AG09309 (cell line): Measurements from ENCODE around the gene POLN.
A peak's percentile ranks its signal among the peaks of the same experiment; 100 is the strongest.

Experiments
- DNase-seq: peaks from one replicate; pipeline ENCODE4 v3.0.0-alpha.2; 2010; ENCODE audit warnings: low read depth
- H3K4me3 ChIP-seq: 2 replicates; pipeline ENCODE4 v1.5.1; 2011; ENCODE audit warnings: mild to moderate bottlenecking, low read depth, low read length, moderate library complexity; ENCODE audit not compliant: control insufficient read depth
- TF ChIP-seq, protein P1 (sequence below): IDR thresholded peaks from 2 replicates; pipeline ENCODE4 v1.5.1; 2011; ENCODE audit warnings: mild to moderate bottlenecking, low read depth, low read length, inconsistent platforms; ENCODE audit not compliant: insufficient read depth, control insufficient read depth; ENCODE audit errors: missing control alignments

The POLN gene

DNA sequence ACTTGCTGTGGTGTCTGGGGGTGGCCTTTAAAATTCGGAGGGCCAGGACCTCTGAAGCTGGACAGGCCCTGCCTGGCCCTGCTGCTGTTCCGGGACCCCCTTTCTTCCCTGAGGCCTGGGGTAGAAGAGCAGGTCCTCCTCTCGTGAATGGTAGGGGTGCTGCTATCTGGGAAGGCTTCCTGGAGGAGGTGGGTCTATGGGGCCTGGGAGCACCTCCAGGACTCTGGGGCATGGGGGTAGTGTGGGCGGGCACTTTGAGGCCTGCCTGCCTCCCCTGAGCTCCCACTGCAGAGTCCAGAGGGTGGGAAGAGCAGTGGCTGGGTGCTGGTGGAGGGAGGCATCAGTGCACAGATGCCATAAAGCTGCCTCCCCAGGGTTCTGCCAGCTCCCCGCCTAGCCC, 24.9 kb upstream of the POLN start:
- H3K4me3 ChIP-seq: no peak overlapping the region
- DNase-seq: no peak
- TF ChIP-seq, protein P1, sequence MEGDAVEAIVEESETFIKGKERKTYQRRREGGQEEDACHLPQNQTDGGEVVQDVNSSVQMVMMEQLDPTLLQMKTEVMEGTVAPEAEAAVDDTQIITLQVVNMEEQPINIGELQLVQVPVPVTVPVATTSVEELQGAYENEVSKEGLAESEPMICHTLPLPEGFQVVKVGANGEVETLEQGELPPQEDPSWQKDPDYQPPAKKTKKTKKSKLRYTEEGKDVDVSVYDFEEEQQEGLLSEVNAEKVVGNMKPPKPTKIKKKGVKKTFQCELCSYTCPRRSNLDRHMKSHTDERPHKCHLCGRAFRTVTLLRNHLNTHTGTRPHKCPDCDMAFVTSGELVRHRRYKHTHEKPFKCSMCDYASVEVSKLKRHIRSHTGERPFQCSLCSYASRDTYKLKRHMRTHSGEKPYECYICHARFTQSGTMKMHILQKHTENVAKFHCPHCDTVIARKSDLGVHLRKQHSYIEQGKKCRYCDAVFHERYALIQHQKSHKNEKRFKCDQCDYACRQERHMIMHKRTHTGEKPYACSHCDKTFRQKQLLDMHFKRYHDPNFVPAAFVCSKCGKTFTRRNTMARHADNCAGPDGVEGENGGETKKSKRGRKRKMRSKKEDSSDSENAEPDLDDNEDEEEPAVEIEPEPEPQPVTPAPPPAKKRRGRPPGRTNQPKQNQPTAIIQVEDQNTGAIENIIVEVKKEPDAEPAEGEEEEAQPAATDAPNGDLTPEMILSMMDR: no peak

DNA sequence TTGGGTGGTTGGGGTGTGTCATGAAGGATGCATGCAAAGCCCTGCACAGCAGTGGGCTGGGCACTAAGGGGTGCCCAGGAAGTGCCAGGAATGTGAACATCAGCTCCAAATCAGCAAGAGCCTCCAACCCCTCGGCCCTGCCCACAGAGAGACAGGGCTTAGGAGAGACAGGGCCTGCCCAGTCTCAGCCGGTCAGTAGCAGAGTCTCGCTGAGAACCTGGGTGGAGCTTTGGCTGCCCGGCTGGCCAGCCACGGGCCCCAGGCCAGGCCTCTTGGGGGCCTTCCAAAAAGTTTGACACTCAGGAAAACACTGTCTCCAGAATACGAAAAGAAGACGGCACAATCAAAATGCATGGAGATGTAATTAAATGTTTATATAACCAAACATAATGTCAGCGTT, 24.3 kb upstream of the POLN start:
- no peak overlapping the region for H3K4me3 ChIP-seq
- peak; percentile 21 for DNase-seq
- TF ChIP-seq, protein P1: no peak

DNA sequence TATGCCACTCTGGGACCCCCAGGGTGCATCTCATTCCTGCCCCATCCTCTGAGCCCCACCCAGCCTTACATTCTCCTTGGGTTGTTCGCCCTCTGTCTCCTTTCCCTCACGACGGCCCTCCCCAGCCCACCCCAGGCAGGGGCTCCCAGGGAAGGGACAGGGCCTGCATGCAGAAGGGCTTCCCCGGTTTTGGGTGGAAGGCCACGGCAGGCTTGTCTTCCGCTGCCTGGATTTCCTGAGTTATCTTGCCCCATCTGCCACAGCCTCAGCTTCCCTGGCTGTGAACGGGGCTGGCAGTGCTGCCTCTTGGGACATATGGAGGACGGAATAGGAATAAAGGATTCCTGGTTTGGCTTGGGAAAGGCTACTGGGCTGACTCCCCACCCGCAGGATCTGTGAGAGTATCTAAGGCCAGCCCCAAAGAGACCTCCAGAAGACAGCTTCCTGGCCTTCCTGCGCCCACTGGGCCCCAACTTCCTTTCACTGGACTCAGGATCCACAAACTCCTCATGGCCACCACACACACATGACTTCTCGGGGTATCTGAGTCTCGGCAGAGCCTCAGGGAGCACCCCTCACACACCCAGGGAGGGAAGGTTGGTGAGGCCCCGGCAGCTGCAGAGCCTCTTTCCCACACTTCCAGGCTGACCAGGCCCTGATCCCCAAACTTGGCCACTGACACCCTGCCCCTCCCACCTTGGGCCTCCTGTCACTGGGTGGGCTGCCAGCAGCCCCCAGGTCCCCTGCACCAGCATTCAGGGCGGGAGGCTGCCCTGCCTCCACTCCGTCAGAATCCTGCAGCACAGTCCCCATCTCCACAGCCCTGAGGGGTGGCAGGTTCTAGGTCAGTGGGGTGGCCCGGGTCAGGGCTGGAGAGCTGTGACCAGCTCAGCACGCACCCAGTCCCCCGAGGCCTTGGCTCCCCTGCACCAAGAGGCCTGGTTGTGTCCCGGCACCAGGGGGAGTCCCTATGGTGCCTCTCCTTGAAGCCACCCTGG, 23.5 kb upstream of the POLN start:
- H3K4me3 ChIP-seq: no peak overlapping the region
- no peak for DNase-seq
- TF ChIP-seq, protein P1: peak; percentile 23

DNA sequence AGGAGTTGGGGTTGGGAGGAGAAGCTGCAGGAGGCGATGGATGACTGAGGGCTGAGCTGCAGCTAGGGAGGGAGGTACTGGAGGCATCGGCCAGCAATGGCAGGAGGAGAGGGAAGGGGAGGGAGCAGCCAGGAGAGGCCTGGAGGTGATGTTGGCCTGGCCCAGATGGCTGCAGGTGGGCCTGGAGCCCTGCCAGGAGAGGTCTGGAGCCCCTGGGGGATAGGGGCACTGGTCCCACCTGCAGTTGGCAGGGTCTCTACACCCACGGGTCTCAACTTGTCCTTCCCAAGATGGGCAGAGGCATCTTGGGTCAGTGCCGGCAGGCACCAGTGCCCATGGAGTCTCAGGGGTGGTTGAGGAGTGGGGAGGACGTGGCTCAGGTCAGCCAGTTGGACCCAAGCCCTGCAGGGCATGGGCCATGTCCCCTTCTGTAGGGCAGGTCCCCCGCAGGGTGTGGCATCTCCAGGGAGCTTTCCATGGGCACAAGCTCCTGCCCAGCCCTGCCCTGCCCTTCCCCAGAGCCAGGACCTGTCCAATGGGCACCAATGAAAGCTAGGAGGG, 22.6 kb upstream of the POLN start:
- no peak overlapping the region for H3K4me3 ChIP-seq
- TF ChIP-seq, protein P1: no peak
- no peak for DNase-seq

DNA sequence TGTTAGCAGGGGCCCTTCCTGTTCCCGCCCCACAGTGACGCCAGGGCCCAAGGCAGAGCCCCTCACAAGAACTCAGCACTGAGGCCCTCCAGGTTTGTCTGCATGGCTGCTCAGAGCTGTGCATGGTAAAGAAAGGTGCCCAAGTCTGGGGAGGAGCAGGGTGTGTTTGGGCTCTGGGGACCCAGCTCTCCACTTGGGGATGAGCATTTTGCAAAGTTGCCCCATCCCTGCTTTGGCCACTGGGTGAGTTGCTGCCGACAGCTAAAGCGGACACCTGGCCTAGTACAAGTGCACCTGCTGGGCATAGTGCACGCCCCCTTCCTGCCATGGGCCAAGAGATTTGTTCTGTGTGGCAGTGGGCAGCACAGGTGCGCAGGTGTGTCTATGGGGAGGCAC, 22.0 kb upstream of the POLN start:
- no peak for DNase-seq
- no peak overlapping the region for H3K4me3 ChIP-seq
- TF ChIP-seq, protein P1: no peak

DNA sequence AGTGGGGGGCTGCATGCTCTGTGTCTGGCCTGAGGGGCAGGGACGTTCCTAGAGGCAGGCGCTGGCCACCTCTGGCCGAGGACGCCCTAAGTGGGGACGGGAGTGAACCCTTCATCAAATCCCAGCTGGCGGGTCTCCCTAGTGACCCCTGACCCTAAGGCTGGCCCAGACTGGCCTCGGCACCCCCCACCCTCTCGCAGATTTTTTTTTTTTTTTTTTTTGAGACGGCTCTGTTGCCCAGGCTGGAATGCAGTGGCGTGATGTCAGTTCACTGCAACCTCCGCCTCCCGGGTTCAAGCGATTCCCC, 21.0 kb upstream of the POLN start:
- no peak for DNase-seq
- H3K4me3 ChIP-seq: peak overlapping the region; percentile 50
- TF ChIP-seq, protein P1: no peak
